Esophagus muscularis mucosa (tissue), 4 donors: ENCODE data around the gene PAX4. TPM values are rescaled to one million over a fixed set of nuclear protein-coding genes. Genes with fewer than 3 reads are reported as not detected.

Experiments
- DNase-seq: peaks from one replicate; pipeline ENCODE4 v3.0.0-alpha.2; 2017; ENCODE audit errors: extremely low spot score
- H3K27ac ChIP-seq, 4 donors: fragments of 200-600 bp; sonication (generic); replicated peaks in 1 of 4; 1 replicate in 3 of 4; 2 replicates in 1 of 4; pipeline ENCODE4 v1.5.1; 2016 to 2019; ENCODE audit warnings: mild to moderate bottlenecking in 1 of 4
- H3K27me3 ChIP-seq, 4 donors: fragments of 200-600 bp; sonication (generic); one replicate each; pipeline versions ENCODE4 v1.5.1 to v1.6.0; 2016 to 2019
- H3K36me3 ChIP-seq, 4 donors: fragments of 200-600 bp; sonication (generic); one replicate each; pipeline ENCODE4 v1.5.1; 2016 to 2019
- H3K4me1 ChIP-seq, 4 donors: fragments of 200-600 bp; sonication (generic); one replicate each; pipeline ENCODE4 v1.5.1; 2016 to 2019
- H3K4me3 ChIP-seq, 4 donors: fragments of 200-600 bp; sonication (generic); 1 replicate in 2 of 4; 2 replicates in 2 of 4; pipeline ENCODE4 v1.5.1; 2016 to 2019; ENCODE audit warnings: mild to moderate bottlenecking in 4 of 4, moderate library complexity in 1 of 4
- H3K9me3 ChIP-seq, 4 donors: fragments of 200-600 bp; sonication (generic); 1 replicate in 3 of 4; 2 replicates in 1 of 4; pipeline ENCODE4 v1.5.1; 2016 to 2019
- EP300 ChIP-seq: sonication (generic); formaldehyde crosslinking; IDR thresholded peaks from one replicate; pipeline ENCODE4 v1.6.1; 2017; ENCODE audit warnings: antibody characterized with exemption
- POLR2A ChIP-seq: fragments of 450-650 bp; IDR thresholded peaks from one replicate; pipeline ENCODE4 v1.6.1; 2017; ENCODE audit warnings: antibody characterized with exemption, moderate library complexity, mild to moderate bottlenecking, low read depth
- POLR2AphosphoS5 ChIP-seq, 2 donors: sonication (generic); formaldehyde crosslinking; IDR thresholded peaks; one replicate each; pipeline ENCODE4 v1.6.1; 2017; ENCODE audit warnings: antibody characterized with exemption in 2 of 2
- WGBS: methylation state at CpG from one replicate; pipeline ENCODE4 v1.1.5; 2018; 5-methylcytosine and 5-hydroxymethylcytosine counted together
- intact Hi-C: fragments of 100-400 bp; cut with DNase I; formaldehyde crosslinking; loops from one replicate; pipeline ENCODE4 v1.15.1; 2023
- total RNA-seq, 4 donors: library from RNA; depleted of rRNA; stranded (reverse); fragments of >200 nt; gene quantifications; one replicate each; pipeline versions ENCODE4 v1.1.0 to v1.2.1, GENCODE V29; 2016
- TF ChIP-seq, protein P1 (sequence below), 3 experiments: fragments of 200-600 bp in 2 of 3; fragments of 450-650 bp in 1 of 3; sonication (generic) in 2 of 3; IDR thresholded peaks; one replicate each; pipeline ENCODE4 v1.5.1; 2017 to 2019; ENCODE audit warnings: antibody characterized with exemption in 3 of 3, mild to moderate bottlenecking in 2 of 3, moderate library complexity in 1 of 3

The PAX4 gene
- total RNA-seq, 4 donors from 2014 or later, result not detected

DNA sequence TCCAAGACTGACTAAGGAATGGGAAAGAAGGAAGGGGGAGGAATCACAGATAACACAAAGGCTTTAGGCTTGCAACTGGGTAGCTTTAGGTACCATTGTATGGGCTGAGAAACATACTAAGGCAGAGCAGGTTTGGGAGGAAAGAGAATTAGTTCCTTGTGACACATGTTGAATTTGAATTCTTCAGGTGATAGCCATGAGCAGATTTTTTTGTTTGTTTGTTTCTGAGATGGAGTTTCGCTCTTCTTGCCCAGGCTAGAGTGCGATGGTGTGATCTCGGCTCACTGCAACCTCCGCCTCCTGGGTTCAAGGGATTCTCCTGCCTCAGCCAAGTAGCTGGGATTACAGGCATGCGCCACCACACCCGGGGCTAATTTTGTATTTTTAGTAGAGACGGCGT, 29.7 kb upstream of the PAX4 start:
- Histone ChIP-seq H3K4me3 (no peak overlapping the region), H3K9me3 (no peaks in the 10 kb centered on the region), H3K27ac (no peak overlapping the region), H3K4me1 (peaks cover 2 to 11% (median 10%) of the 10 kb centered on the region in 4 donors), H3K27me3 (no peaks in the 10 kb centered on the region), H3K36me3 (no peaks in the 10 kb centered on the region)
- no peak for TF ChIP-seq EP300
- no peak for TF ChIP-seq POLR2A
- no peak for TF ChIP-seq POLR2AphosphoS5 (IDR thresholded peaks at IDR 0.05)
- TF ChIP-seq, protein P1, sequence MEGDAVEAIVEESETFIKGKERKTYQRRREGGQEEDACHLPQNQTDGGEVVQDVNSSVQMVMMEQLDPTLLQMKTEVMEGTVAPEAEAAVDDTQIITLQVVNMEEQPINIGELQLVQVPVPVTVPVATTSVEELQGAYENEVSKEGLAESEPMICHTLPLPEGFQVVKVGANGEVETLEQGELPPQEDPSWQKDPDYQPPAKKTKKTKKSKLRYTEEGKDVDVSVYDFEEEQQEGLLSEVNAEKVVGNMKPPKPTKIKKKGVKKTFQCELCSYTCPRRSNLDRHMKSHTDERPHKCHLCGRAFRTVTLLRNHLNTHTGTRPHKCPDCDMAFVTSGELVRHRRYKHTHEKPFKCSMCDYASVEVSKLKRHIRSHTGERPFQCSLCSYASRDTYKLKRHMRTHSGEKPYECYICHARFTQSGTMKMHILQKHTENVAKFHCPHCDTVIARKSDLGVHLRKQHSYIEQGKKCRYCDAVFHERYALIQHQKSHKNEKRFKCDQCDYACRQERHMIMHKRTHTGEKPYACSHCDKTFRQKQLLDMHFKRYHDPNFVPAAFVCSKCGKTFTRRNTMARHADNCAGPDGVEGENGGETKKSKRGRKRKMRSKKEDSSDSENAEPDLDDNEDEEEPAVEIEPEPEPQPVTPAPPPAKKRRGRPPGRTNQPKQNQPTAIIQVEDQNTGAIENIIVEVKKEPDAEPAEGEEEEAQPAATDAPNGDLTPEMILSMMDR (IDR thresholded peaks at IDR 0.05), result no peak
- WGBS, result 96% methylated on average over 8 of the region's 8 CpGs
- DNase-seq, result no peak
- intact Hi-C loops, result no loop called here

GRCh38 chr7:127644484-127644883, 26.5 kb upstream of the PAX4 start:
- TF ChIP-seq POLR2A (no peak), POLR2AphosphoS5 (IDR thresholded peaks at IDR 0.05) (no peak), EP300 (no peak)
- TF ChIP-seq, protein P1 (IDR thresholded peaks at IDR 0.05), result no peak
- Histone ChIP-seq H3K36me3 (no peaks in the 10 kb centered on the region), H3K9me3 (no peaks in the 10 kb centered on the region), H3K27me3 (no peaks in the 10 kb centered on the region), H3K27ac (no peak overlapping the region), H3K4me1 (no peaks in the 10 kb centered on the region), H3K4me3 (no peak overlapping the region)
- DNase-seq, result no peak
- 66% methylated on average over 2 of the region's 2 CpGs for WGBS
- intact Hi-C loops, result no loop called here

GRCh38 chr7:127638197-127638596, 20.3 kb upstream of the PAX4 start:
- no peaks in the 10 kb centered on the region for H3K9me3 ChIP-seq
- no peak for DNase-seq
- intact Hi-C loops, result no loop called here
- H3K27me3 ChIP-seq, result peaks cover 0 to 8% (median 0%) of the 10 kb centered on the region in 4 donors
- H3K4me3 ChIP-seq, result no peak overlapping the region
- TF ChIP-seq, protein P1 (IDR thresholded peaks at IDR 0.05), result no peak
- TF ChIP-seq EP300, result no peak
- no peak for TF ChIP-seq POLR2AphosphoS5 (IDR thresholded peaks at IDR 0.05)
- TF ChIP-seq POLR2A, result no peak
- no peaks in the 10 kb centered on the region for H3K36me3 ChIP-seq
- no peaks in the 10 kb centered on the region for H3K4me1 ChIP-seq
- H3K27ac ChIP-seq, result no peak overlapping the region

DNA sequence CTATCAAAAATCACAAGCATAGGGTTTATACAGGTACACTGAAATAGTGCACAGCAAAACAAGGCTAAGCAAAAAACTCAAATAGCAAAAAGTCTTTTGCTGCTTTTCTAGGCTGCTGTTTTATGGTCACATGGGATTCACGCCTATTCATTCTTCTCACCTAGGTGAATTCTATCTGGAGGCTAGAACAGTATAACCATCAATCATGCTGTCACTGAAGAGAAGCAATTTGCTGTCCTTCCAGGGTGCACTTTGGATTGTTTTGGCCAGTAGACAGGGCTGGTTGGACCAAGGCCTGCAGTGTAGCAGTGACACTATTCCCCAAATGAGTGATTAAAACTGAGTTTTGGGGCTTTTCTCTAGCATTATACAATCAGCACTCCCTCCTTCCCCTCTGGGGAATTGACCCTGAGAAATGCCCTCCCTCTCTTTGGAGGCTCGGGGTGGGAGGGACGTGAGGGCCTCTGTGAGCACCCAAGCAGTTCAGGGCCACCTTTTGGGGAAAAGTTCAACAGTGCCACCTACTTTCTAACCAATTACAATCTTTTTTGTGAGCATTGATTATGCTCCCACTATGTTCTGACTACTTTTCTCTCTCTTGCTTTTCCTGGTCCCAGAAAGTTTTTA, 17.8 kb upstream of the PAX4 start:
- no peaks in the 10 kb centered on the region for H3K9me3 ChIP-seq
- no peak overlapping the region for H3K27ac ChIP-seq
- WGBS, result 57% methylated on average over 3 of the region's 3 CpGs
- TF ChIP-seq, protein P1 (IDR thresholded peaks at IDR 0.05), result no peak
- no peak for TF ChIP-seq POLR2AphosphoS5 (IDR thresholded peaks at IDR 0.05)
- no peak for TF ChIP-seq EP300
- no peak for TF ChIP-seq POLR2A
- DNase-seq, result no peak
- H3K4me3 ChIP-seq, result no peak overlapping the region
- H3K36me3 ChIP-seq, result no peaks in the 10 kb centered on the region
- intact Hi-C loops, result no loop called here
- peaks cover 0 to 13% (median 0%) of the 10 kb centered on the region in 4 donors for H3K27me3 ChIP-seq
- H3K4me1 ChIP-seq, result no peaks in the 10 kb centered on the region

- WGBS, result 70% methylated on average over 7 of the region's 7 CpGs
- Histone ChIP-seq H3K27ac (no peak overlapping the region), H3K4me1 (no peaks in the 10 kb centered on the region), H3K4me3 (no peak overlapping the region), H3K9me3 (no peaks in the 10 kb centered on the region), H3K27me3 (peaks cover 0 to 5% (median 0%) of the 10 kb centered on the region in 4 donors), H3K36me3 (no peaks in the 10 kb centered on the region)
- intact Hi-C loops, result no loop called here
- no peak for TF ChIP-seq EP300
- TF ChIP-seq POLR2A, result no peak
- TF ChIP-seq, protein P1 (IDR thresholded peaks at IDR 0.05), result no peak
- TF ChIP-seq POLR2AphosphoS5 (IDR thresholded peaks at IDR 0.05), result no peak
- peak; percentile 78 for DNase-seq
Measured at GRCh38 chr7:127632276-127632910, 14.5 kb upstream of the PAX4 start.
